NCI-H1694 (cell line): ENCODE measurements around the gene KIAA0513.

Experiments used
- DNase-seq: peaks from one replicate; lab custom pipeline; 2025; lab: John Stamatoyannopoulos, UW

KIAA0513 gene

DNA sequence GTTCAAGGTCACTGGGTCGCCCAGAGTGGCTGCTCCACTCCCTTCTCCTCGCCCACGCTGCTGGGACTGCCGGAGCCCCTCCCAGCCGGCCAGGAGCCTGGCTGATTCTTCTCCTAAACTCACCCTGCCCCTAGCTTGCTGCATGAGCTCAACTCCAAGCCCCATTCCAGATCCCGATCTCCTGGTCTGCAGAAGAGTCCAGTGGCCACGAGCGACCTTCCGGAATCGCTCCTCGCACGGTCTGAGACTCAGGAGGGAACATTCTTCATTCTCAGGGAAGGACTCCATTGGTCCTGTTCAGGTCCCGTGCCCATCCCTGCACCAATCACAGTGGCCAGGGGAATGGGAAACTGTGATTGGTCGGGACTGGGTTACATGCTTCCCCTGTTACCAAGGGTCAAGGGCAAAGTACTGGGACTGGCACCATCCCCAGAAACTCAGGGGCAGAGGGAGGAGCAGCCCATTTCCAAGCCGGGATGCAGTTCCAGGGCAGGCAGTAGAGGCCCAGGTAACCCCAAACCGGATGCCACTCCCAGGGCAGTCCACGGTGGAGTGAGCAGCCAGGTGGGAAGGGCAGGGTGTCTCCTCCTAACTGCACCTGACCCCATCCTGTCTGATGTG, 109.2 kb downstream of the KIAA0513 start:
- DNase-seq, result no peak

DNA sequence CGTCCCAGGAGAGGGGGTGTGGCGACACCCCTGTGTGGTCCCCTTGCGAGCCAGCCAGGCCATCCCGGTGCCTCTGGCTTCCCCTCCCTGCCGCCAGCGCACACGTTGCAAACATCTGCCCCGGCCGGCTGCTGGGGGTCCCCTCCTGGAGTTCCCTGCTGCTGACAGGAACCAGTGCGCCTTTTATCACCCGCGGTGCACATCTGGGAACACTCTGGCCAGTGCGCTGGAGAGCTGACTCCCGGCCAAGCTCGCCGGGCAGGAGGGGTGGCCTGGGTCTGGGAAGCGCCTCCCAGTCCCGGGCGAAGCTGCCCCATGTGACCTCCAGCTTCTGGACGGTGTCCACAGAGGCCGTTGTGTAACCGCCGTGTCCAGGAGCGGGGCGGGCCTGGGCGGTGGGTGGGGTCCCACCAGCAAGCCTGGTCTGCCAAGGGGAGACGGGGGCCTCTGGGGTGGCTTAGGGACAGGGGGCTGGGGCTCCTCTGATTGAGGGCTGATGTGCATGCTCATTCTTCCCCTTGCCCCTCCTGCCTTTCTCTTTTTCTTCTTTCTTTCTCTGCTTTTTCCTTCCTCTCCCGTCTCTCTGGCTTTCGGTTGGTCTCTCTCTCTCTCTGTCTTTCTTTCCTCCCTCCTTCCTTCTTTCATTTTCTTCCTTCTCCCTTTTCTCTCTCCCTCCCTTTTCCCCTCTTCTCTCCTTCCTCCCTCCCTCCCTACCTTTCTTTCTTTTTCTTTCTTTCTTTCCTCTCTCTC, 109.9 kb downstream of the KIAA0513 start:
- DNase-seq, result no peak

DNA sequence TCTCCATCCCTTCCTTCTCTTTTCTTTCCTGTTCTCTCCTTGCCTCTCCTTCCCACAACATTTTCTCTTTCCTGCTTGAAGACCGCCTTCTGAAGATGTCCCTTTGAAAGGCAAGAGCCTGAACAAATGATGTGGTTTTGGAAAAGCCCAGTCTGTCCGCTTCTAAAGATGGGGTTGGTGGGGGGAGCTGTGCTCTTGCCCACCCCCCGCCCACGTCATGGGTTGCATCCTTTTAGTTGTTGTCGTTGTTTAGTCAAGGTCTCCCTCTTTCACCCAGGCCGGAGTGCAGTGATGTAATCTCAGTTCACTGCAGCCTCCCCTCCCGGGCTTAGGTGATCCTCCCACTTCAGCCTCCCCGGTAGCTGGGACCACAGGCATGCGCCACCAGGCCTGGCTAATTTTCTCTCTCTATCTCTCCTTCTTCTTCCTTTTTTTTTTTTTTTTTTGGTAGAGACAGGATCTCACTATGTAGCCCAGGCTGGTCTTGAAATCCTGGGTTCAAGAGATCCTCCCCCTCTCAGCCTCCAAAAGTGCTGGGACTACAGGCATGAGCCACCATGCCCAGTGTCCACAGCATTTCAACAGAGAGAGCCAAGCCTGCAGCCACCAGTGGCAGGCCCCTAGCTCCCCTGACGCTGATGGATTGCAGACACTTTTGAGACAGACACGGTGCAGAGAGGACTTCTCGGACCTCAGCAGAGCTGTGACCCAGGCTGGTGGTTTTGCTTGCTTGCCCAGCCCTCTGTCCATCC, 110.7 kb downstream of the KIAA0513 start:
- no peak for DNase-seq

DNA sequence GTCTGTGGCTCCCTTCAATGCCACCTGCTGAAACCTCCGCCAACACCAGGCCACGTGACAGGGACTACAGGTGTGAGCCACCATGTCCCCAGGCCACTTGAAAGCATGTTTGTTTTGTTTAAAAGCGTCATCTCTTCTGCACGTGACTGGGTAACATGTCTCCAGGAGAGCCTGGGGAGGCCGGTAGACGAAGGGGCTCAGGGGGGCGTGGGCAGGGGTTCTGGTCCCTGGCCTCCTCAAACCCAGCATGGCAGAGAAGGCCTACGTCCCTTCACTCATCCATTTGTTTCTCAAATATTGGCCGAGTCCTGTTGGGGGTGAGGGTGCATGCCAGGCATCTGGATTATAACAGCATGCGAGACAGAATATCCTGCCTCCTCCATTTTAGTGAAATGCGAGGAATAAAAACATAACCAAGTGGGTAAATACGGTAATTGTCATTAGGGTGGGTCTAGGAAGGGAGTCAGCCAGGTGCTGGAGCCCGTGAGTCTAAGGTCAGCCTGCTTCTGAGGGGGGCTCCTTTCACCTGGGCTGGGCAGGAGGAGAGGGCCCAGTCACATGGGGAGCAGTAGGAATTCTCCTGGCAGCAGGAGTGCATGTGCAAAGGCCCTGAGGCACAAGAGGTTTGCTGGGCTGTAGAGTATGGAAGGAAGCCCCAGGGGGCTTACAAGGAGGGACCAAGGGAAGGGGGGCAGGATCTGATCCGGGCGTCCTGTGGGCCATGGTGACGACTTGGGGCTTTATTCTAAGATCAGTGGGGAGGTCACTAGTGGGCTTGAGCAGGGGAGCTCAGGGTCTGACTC, 111.4 kb downstream of the KIAA0513 start:
- DNase-seq, result no peak

DNA sequence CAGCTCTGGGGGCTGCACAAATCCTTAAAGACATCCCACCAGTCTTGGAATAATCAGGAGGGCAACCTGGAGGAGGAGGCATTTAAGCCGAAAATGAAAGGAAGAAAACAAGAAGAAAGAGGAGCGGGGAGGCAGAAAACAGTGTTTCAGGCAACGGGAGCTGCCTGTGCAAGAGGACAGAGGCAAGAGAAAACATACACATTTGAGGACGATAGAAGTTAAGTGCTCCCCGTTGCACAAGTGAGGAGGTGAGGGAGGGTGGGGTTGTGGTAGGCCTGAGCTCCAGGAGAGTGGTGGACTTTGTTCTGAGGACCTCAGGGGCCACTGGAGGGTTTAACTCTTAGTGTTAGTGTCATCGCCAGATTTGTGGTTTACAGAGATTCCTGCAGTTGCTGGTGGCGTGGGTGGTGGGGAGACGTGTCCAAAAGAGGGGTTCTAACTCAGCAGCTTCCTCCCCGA, 112.3 kb downstream of the KIAA0513 start:
- DNase-seq, result no peak

DNA sequence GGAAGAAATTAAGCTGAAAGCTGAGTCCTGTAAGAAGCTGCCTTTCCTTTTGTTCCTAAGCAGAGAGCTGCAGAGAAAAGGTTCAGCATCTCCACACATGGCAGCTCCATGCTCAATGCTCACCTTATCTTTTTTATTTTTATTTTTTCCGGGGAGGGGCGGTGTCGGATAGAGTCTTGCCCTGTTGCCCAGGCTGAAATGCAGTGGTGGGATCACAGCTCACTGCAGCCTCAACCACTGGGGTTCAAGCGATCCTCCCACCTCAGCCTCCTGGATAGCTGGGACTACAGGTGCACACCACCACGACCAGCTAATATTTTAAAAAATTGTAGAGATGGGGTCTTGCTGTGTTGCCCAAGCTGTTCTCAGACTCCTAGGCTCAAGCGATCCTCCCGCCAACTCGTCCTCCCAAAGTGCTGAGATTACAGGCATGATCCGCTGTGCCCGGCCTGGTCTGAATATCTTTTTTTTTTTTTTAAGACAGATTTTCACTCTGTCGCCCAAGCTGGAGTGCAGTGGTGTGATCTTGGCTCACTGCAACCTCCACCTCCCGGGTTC, 112.9 kb downstream of the KIAA0513 start:
- no peak for DNase-seq

DNA sequence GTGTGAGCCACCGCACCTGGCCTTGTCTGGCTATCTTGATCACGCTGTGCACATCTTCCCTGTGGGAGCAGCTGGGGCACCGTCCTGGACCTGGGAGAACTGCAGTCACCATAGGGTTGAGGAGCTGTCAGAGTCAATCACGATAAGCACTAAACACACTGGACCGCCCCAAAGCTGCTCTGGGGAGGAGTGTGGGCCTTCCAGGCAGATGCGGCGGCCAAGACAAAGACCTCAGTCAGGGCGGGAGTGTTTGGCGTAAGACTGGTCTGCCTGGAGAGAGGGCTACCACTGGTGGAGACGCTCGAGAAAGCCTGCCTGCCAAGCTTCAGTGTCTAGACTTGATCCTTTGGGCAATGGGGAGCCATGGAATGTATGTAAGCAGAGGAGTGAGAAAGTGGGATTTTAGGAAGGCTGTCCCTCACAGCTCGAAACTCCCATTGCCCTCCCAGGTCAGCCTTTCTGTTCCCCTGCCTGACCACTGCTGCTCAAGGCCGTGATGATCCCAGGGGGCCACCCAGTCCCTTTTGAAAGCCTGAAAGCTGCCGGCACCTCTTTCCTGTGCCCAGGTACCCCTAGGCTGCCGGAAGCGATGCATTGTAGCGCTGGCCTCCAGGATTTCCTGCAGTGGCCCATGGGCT, 114.0 kb downstream of the KIAA0513 start:
- DNase-seq, result no peak

DNA sequence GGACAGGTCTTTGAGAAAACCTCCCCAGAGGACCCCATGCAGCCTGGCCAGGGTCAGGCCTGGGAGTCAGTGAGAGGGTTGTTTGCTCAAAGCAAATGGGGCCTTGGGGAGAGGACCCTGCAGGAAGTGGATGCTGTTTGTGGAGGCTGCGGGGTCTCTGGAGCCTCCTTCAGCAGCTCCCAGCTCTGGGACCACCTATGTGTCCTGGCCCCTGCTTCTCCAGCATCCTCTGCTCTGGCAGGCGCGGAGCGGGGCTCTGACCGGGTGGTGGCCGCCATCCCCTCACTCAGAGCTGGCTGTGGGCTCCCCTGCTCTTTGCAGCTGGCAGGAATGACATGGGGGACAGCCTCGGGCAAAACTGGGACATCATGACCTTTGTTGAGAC, 114.5 kb downstream of the KIAA0513 start:
- DNase-seq, result no peak

DNA sequence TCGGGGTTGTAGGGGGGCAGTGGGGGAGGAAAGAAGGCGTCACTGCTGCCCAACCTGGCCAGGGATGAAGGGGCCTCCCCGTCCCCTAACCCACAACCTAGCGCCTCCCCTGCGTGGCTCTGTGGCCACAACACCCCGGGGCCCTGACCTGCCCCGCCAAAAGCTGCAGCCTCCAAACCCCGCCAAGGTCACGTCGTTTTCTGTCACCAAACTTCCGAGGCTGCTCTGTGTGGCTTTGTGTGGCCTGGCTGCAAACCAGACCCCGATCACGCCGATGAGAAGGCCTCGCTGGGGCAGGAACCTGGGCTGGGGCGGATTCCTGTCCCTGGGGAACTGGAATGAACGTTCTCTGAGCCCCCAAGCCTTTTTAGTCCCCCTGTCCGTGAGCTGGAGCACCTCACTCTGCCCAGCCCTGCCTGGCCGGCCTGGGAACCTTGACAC, 115.2 kb downstream of the KIAA0513 start:
- DNase-seq, result no peak
